CD4-positive, alpha-beta T cell treated with Interleukin-15 for 4 hours (primary cell): Measurements from ENCODE around the gene CELF5.
"Not testable (repeated sequence)": the region's sequence is repeated elsewhere in the genome, so short reads cannot be mapped to it uniquely, and the experiment has no call there.

Experiments
- DNase-seq: peaks from one replicate; pipeline ENCODE4 v3.0.0-alpha.2; 2020; ENCODE audit warnings: low spot score

Gene CELF5

GRCh38 chr19:3190470-3190770 lies 34.0 kb upstream of the CELF5 start:
- no peak for DNase-seq

- no peak for DNase-seq
These were observed 33.3 kb upstream of the CELF5 start for GRCh38 chr19:3190921-3191805.

- DNase-seq, result not testable (repeated sequence)
These were observed 32.7 kb upstream of the CELF5 start for GRCh38 chr19:3191806-3192104.

GRCh38 chr19:3192228-3192635 lies 32.2 kb upstream of the CELF5 start:
- DNase-seq, result no peak

- DNase-seq, result no peak
These were observed 31.8 kb upstream of the CELF5 start for GRCh38 chr19:3192684-3193083.

GRCh38 chr19:3193256-3194105 lies 31.0 kb upstream of the CELF5 start:
- DNase-seq, result no peak

- no peak for DNase-seq
These were observed 30.1 kb upstream of the CELF5 start for GRCh38 chr19:3194106-3195087.

- no peak for DNase-seq
These were observed 28.2 kb upstream of the CELF5 start for GRCh38 chr19:3196064-3196932.

GRCh38 chr19:3196933-3197205 lies 27.6 kb upstream of the CELF5 start:
- no peak for DNase-seq

GRCh38 chr19:3198901-3199700 lies 25.4 kb upstream of the CELF5 start:
- DNase-seq, result no peak

GRCh38 chr19:3201072-3201700 lies 23.3 kb upstream of the CELF5 start:
- no peak for DNase-seq

- DNase-seq, result no peak
These were observed 22.6 kb upstream of the CELF5 start for GRCh38 chr19:3201911-3202310.

- DNase-seq, result no peak
These were observed 22.1 kb upstream of the CELF5 start for GRCh38 chr19:3202346-3202745.

- not testable (repeated sequence) for DNase-seq
These were observed 21.6 kb upstream of the CELF5 start for GRCh38 chr19:3202895-3203294.

GRCh38 chr19:3203805-3204645 lies 20.4 kb upstream of the CELF5 start:
- DNase-seq, result no peak

- no peak for DNase-seq
These were observed 19.7 kb upstream of the CELF5 start for GRCh38 chr19:3204646-3205275.

GRCh38 chr19:3206216-3206953 lies 18.1 kb upstream of the CELF5 start:
- no peak for DNase-seq
